GM23248 (cell line): ENCODE measurements around the gene TBC1D1. TPM values are rescaled to one million over a fixed set of nuclear protein-coding genes. Genes with fewer than 3 reads are reported as not detected.

ENCODE experiments used
- DNase-seq: peaks from one replicate; pipeline ENCODE4 v3.0.0-alpha.2; 2015
- H2AFZ ChIP-seq: fragments of 200-600 bp; sonication (generic); 2 replicates; pipeline ENCODE4 v1.6.1; 2016; ENCODE audit warnings: antibody characterized with exemption
- H3F3A ChIP-seq: fragments of 200-600 bp; sonication (generic); 2 replicates; pipeline ENCODE4 v1.6.1; 2016; ENCODE audit warnings: mild to moderate bottlenecking, antibody characterized with exemption, mixed run types; ENCODE audit not compliant: insufficient read depth
- H3K27ac ChIP-seq: fragments of 200-600 bp; sonication (generic); 2 replicates; pipeline ENCODE4 v1.5.1; 2016; ENCODE audit warnings: mild to moderate bottlenecking
- H3K27me3 ChIP-seq: fragments of 200-600 bp; sonication (generic); replicated peaks from 2 replicates; pipeline ENCODE4 v1.6.1; 2016; ENCODE audit warnings: mild to moderate bottlenecking; ENCODE audit not compliant: insufficient read depth
- H3K36me3 ChIP-seq: fragments of 200-600 bp; sonication (generic); 2 replicates; pipeline ENCODE4 v1.6.1; 2016; ENCODE audit warnings: low read depth, mild to moderate bottlenecking
- H3K4me1 ChIP-seq: fragments of 200-600 bp; sonication (generic); 2 replicates; pipeline ENCODE4 v1.6.1; 2016; ENCODE audit warnings: mild to moderate bottlenecking; ENCODE audit not compliant: insufficient read depth
- H3K4me2 ChIP-seq: fragments of 200-600 bp; sonication (generic); one replicate; pipeline ENCODE4 v1.6.1; 2016; ENCODE audit warnings: mild to moderate bottlenecking; ENCODE audit not compliant: unreplicated experiment
- H3K4me3 ChIP-seq: fragments of 200-600 bp; sonication (generic); 2 replicates; pipeline ENCODE4 v1.5.1; 2016; ENCODE audit warnings: mild to moderate bottlenecking
- H3K79me2 ChIP-seq: fragments of 200-600 bp; sonication (generic); 2 replicates; pipeline ENCODE4 v1.6.1; 2016; ENCODE audit warnings: mild to moderate bottlenecking; ENCODE audit not compliant: insufficient read depth
- H3K9ac ChIP-seq: fragments of 200-600 bp; sonication (generic); 2 replicates; pipeline ENCODE4 v1.6.1; 2016; ENCODE audit warnings: mild to moderate bottlenecking
- H3K9me2 ChIP-seq: fragments of 200-600 bp; sonication (generic); 2 replicates; pipeline ENCODE4 v1.6.1; 2016; ENCODE audit warnings: mixed run types, mild to moderate bottlenecking, moderate library complexity; ENCODE audit not compliant: insufficient read depth
- H3K9me3 ChIP-seq: fragments of 200-600 bp; sonication (generic); one replicate; pipeline ENCODE4 v1.6.1; 2017; ENCODE audit warnings: low read depth
- H4K20me1 ChIP-seq: fragments of 200-600 bp; sonication (generic); 2 replicates; pipeline ENCODE4 v1.6.0; 2016; ENCODE audit not compliant: insufficient read depth
- EZH2 ChIP-seq: fragments of 200-600 bp; sonication (generic); IDR thresholded peaks from 2 replicates; pipeline ENCODE4 v1.6.1; 2018; ENCODE audit warnings: antibody characterized with exemption, mild to moderate bottlenecking; ENCODE audit not compliant: insufficient read depth, poor library complexity, severe bottlenecking
- EZH2phosphoT487 ChIP-seq: fragments of 200-600 bp; sonication (generic); IDR thresholded peaks from 2 replicates; pipeline ENCODE4 v1.6.1; 2018; ENCODE audit warnings: antibody characterized with exemption, moderate library complexity, mild to moderate bottlenecking, low read depth; ENCODE audit not compliant: insufficient read depth
- WGBS, 2 experiments: methylation state at CpG; one replicate each; pipeline ENCODE4 v1.1.6; 2015 to 2017; ENCODE audit warnings: low lambda C conversion rate in 2 of 2, low coverage in 1 of 2; ENCODE audit errors: missing lambda C conversion rate in 2 of 2; 5-methylcytosine and 5-hydroxymethylcytosine counted together
- in situ Hi-C: fragments of 300-500 bp; cut with MboI; formaldehyde crosslinking; loops from 2 replicates; pipeline ENCODE4 v1.15.0; 2020
- polyA plus RNA-seq: library from polyadenylated mRNA; unstranded; fragments of >200 nt; fragmentation: Nextera tagmentation; extraction: Ambion mirVana; gene quantifications from 2 replicates; pipeline ENCODE4 v1.2.1, GENCODE V29; 2016
- total RNA-seq: library from RNA; depleted of rRNA; stranded (reverse); fragments of >200 nt; shearing (Covaris generic); gene quantifications from 2 replicates; pipeline ENCODE4 v1.2.3, GENCODE V29; 2014

The TBC1D1 gene
- total and polyA plus RNA-seq, 2 experiments from 2014 or later, result 12.4 to 34.6 TPM

DNA sequence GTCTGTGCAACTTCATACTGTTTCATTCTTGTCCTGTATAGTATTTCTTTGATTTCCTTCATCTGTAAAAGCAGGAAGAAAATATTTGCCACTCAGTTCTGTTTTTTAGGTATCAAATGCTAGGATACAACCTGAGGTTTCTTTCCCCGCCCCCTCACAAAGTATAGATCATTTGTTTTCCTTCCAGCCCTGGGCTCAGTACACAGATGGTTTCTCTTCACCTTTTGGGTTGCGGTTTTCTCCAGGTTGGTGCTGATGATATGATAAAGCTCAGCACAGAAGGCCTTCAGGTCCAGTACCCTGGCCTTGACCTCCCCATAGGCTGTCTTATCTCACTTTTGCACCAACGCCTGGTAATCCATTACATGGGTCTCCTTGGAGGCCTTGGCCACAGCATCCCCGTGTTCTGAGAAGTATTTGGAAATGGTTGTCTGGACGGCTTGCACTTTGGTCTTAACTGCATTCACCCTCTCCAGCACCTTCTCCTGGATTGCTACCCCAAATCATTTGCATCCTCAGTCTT, 104.5 kb downstream of the TBC1D1 start:
- Histone ChIP-seq H3K9me2 (no peaks in the 10 kb centered on the region), H4K20me1 (no peaks in the 10 kb centered on the region), H3F3A (no peaks in the 10 kb centered on the region), H3K36me3 (no peaks in the 10 kb centered on the region), H3K4me2 (no peak overlapping the region), H2AFZ (no peak overlapping the region), H3K27ac (no peak overlapping the region), H3K4me3 (no peak overlapping the region), H3K9ac (no peak overlapping the region), H3K27me3 (no peaks in the 10 kb centered on the region), H3K9me3 (no peaks in the 10 kb centered on the region), H3K79me2 (no peaks in the 10 kb centered on the region), H3K4me1 (no peaks in the 10 kb centered on the region)
- TF ChIP-seq EZH2 (no peak), EZH2phosphoT487 (no peak)
- in situ Hi-C loops, result no loop called here
- DNase-seq, result no peak
- WGBS, 2 experiments, result 79 to 81% methylated on average over 5 of the region's 5 CpGs

DNA sequence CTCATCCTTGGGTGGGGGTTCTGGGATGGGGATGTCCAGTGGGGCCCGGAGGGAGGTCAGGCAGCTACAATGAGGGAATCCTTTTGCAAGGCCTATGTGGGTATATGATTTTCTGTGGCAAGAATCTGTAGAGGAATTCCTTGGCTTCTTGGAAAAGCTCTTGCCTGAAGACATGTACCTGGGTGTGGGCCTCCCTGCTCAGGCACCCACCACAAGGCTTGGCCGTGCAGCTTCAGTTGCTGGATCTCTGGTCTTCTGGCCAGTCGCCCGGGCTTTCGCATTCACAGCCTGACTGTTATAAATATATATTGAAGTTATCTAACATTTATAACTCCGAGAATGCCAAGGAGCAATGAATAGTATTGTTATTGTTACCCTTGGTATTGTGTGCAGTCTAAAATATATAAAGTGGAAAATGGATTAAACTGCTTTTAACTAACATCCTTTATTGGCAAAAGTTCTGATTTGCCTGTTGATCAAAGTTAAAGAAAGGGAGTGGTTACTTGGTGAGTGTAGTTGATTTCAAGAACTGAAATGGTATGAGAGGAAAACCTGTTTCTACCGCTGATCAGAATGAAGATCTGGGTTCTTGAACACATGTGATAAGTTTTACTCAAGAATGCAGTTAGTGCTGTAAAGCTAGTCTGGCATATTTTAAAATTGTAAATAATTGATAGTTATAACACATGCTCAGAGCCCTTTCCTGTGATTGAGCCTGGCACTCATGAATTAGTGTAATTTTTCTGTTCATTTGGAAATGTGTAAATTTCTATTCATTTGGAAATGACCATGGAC, 105.3 kb downstream of the TBC1D1 start:
- no peaks in the 10 kb centered on the region for H3K36me3 ChIP-seq
- no peaks in the 10 kb centered on the region for H3K79me2 ChIP-seq
- no peaks in the 10 kb centered on the region for H3F3A ChIP-seq
- no peaks in the 10 kb centered on the region for H4K20me1 ChIP-seq
- DNase-seq, result no peak
- in situ Hi-C loops, result no loop called here
- no peak overlapping the region for H3K27ac ChIP-seq
- H3K4me2 ChIP-seq, result no peak overlapping the region
- no peaks in the 10 kb centered on the region for H3K4me1 ChIP-seq
- H2AFZ ChIP-seq, result no peak overlapping the region
- TF ChIP-seq EZH2phosphoT487 (no peak), EZH2 (no peak)
- no peak overlapping the region for H3K4me3 ChIP-seq
- H3K9me2 ChIP-seq, result no peaks in the 10 kb centered on the region
- no peaks in the 10 kb centered on the region for H3K27me3 ChIP-seq
- WGBS, 2 experiments, result 96 to 97% methylated on average over 7 of the region's 7 CpGs
- no peaks in the 10 kb centered on the region for H3K9me3 ChIP-seq
- no peak overlapping the region for H3K9ac ChIP-seq

DNA sequence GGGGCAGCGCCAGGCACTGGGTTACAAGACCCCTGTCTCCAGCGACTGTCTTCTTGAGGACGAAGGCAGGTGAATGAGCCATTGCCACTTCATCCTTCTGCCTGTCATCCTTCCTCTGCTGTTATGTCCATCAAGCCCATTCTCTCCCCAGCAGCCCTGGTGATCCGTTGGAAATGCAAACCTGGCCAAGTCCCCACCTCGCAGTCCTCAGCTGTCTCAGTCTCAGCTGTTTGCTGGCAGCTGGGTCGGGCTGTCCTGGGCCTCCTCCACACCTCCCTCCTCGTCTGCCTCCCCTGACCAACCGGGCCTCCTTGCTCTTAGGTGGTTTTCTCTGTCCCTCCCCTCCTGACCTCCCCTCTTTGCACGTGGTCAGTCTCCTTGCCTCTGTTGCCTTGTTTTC, 107.3 kb downstream of the TBC1D1 start:
- in situ Hi-C loops, result no loop called here
- Histone ChIP-seq H2AFZ (no peak overlapping the region), H3K9ac (no peak overlapping the region), H3F3A (no peaks in the 10 kb centered on the region), H3K27me3 (no peaks in the 10 kb centered on the region), H3K9me3 (no peaks in the 10 kb centered on the region), H3K4me1 (no peaks in the 10 kb centered on the region), H3K79me2 (no peaks in the 10 kb centered on the region), H3K9me2 (no peaks in the 10 kb centered on the region), H3K27ac (no peak overlapping the region), H3K4me2 (no peak overlapping the region), H3K36me3 (no peaks in the 10 kb centered on the region), H4K20me1 (no peaks in the 10 kb centered on the region), H3K4me3 (no peak overlapping the region)
- WGBS, 2 experiments, result 71 to 73% methylated on average over 9 of the region's 9 CpGs
- no peak for TF ChIP-seq EZH2phosphoT487
- TF ChIP-seq EZH2, result no peak
- DNase-seq, result no peak

DNA sequence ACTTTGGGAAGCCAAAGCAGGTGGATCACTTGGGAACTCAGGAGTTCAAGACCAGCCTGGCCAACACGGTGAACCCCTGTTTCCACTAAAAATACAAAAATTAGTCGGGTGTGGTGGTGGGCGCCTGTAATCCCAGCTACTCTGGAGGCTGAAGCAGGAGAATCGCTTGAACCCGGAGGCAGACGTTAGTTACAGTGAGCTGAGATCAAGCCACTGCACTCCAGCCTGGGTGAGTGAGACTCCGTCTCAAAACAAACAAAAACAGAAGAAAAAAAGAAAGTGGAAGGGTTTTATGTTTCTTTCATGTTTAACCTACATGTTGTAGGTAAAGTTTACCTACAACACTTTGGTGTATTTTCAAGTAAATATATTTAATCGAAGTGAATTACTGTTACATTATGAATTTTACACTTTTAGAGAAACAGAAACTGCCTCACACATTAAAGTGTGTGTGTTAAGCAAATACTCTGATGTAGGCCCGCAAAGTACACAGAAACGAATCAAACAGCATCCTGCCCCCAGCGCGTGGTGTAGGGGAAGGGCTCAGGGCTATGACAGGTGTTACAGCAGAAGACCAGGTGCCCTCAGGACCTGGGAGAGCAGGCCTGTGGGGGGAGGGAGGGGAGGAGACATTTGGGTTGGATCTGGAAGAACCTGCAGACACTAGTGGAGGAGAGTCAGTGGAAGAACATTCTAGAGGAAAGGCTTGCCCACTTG, 108.3 kb downstream of the TBC1D1 start:
- no peaks in the 10 kb centered on the region for H3K36me3 ChIP-seq
- WGBS, 2 experiments, result 97 to 98% methylated on average over 12 of the region's 12 CpGs
- no peaks in the 10 kb centered on the region for H3K9me2 ChIP-seq
- no peak overlapping the region for H3K4me2 ChIP-seq
- no peaks in the 10 kb centered on the region for H3K4me1 ChIP-seq
- H3K9ac ChIP-seq, result no peak overlapping the region
- no peaks in the 10 kb centered on the region for H3F3A ChIP-seq
- no peak overlapping the region for H3K27ac ChIP-seq
- H3K79me2 ChIP-seq, result no peaks in the 10 kb centered on the region
- TF ChIP-seq EZH2, result no peak
- no peak for TF ChIP-seq EZH2phosphoT487
- H3K4me3 ChIP-seq, result no peak overlapping the region
- no peak for DNase-seq
- H4K20me1 ChIP-seq, result no peaks in the 10 kb centered on the region
- no peak overlapping the region for H2AFZ ChIP-seq
- H3K9me3 ChIP-seq, result no peaks in the 10 kb centered on the region
- in situ Hi-C loops, result no loop called here
- H3K27me3 ChIP-seq, result no peaks in the 10 kb centered on the region
